ENCODE results near the gene SIL1.
"Not testable (repeated sequence)": the region's sequence is repeated elsewhere in the genome, so short reads cannot be mapped to it uniquely, and the experiment has no call there.

DNA sequence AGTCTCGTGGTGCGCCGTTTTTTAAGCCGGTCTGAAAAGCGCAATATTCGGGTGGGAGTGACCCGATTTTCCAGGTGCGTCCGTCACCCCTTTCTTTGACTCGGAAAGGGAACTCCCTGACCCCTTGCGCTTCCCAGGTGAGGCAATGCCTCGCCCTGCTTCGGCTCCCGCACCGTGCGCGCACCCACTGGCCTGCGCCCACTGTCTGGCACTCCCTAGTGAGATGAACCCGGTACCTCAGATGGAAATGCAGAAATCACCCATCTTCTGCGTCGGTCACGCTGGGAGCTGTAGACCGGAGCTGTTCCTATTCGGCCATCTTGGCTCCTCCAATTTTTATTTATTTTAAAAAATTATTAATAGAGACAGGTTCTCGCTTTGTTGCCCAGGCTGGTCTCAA is 187.0 kb downstream of the SIL1 start:
- TF ChIP-seq, protein P1, sequence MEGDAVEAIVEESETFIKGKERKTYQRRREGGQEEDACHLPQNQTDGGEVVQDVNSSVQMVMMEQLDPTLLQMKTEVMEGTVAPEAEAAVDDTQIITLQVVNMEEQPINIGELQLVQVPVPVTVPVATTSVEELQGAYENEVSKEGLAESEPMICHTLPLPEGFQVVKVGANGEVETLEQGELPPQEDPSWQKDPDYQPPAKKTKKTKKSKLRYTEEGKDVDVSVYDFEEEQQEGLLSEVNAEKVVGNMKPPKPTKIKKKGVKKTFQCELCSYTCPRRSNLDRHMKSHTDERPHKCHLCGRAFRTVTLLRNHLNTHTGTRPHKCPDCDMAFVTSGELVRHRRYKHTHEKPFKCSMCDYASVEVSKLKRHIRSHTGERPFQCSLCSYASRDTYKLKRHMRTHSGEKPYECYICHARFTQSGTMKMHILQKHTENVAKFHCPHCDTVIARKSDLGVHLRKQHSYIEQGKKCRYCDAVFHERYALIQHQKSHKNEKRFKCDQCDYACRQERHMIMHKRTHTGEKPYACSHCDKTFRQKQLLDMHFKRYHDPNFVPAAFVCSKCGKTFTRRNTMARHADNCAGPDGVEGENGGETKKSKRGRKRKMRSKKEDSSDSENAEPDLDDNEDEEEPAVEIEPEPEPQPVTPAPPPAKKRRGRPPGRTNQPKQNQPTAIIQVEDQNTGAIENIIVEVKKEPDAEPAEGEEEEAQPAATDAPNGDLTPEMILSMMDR (IDR thresholded peaks at IDR 0.05; ENCODE audit: insufficient read depth, low read depth, low read length), result not testable (repeated sequence)
- TF ChIP-seq EZH2 (IDR thresholded peaks at IDR 0.05; ENCODE audit: insufficient read depth, low read length), result not testable (repeated sequence)
